CD4-positive, alpha-beta T cell (primary cell): ENCODE data around the gene MACROD2. TPM values are rescaled to one million over a fixed set of nuclear protein-coding genes. Genes with fewer than 3 reads are reported as not detected.

Experiments
- ATAC-seq: fragments of 200-7000 bp; cut with Tn5 transposase; one replicate; pipeline ENCODE4 v1.10.0; 2022; ENCODE audit warnings: mild to moderate bottlenecking; ENCODE audit not compliant: poor library complexity
- CTCF ChIA-PET: fragments of 350-600 bp; sonication (Branson Sonifier 250); formaldehyde crosslinking; loops from one replicate; lab custom pipeline; 2021; ENCODE audit warnings: antibody characterized with exemption, inconsistent platforms; lab: Charles Lee
- POLR2A ChIA-PET: fragments of 350-600 bp; sonication (Branson Sonifier 250); formaldehyde crosslinking; loops from one replicate; lab custom pipeline; 2021; ENCODE audit warnings: antibody characterized with exemption, inconsistent platforms; lab: Charles Lee
- DNase-seq, 14 experiments: peaks; one replicate each; pipeline ENCODE4 v3.0.0-alpha.2; 2013 to 2020; ENCODE audit warnings: mixed read lengths in 2 of 14
- H3K27ac ChIP-seq, 2 donors: one replicate each; pipeline versions ENCODE4 v1.5.1 to v1.7.0; 2013; ENCODE audit warnings: low read length in 2 of 2, low read depth in 1 of 2, mild to moderate bottlenecking in 1 of 2
- H3K27me3 ChIP-seq, 2 experiments: 1 replicate in 1 of 2; 2 replicates in 1 of 2; pipeline versions ENCODE4 v1.6.1 to v1.7.0; 2013; ENCODE audit warnings: low read length in 2 of 2, control low read depth in 1 of 2, mild to moderate bottlenecking in 1 of 2, moderate library complexity in 1 of 2; ENCODE audit not compliant: insufficient read depth in 2 of 2, control insufficient read depth in 1 of 2
- H3K36me3 ChIP-seq: one replicate; pipeline ENCODE4 v1.6.1; 2013; ENCODE audit warnings: low read length, control low read depth; ENCODE audit not compliant: insufficient read depth
- H3K4me1 ChIP-seq: one replicate; pipeline ENCODE4 v1.6.1; 2013; ENCODE audit warnings: low read length, control low read depth; ENCODE audit not compliant: insufficient read depth
- H3K4me3 ChIP-seq: one replicate; pipeline ENCODE4 v1.5.1; 2013; ENCODE audit warnings: mild to moderate bottlenecking, low read length, moderate library complexity
- H3K9me3 ChIP-seq, 2 experiments: 1 replicate in 1 of 2; 2 replicates in 1 of 2; pipeline versions ENCODE4 v1.6.1 to v1.7.0; 2013; ENCODE audit warnings: low read length in 2 of 2, mild to moderate bottlenecking in 2 of 2, control low read depth in 1 of 2, moderate library complexity in 1 of 2; ENCODE audit not compliant: control insufficient read depth in 1 of 2, insufficient read depth in 1 of 2
- H3K27ac Mint-ChIP-seq: one replicate; pipeline ENCODE4 v1.8.0; 2020; ENCODE audit warnings: mixed read lengths
- H3K27me3 Mint-ChIP-seq: one replicate; pipeline ENCODE4 v1.8.0; 2021; ENCODE audit warnings: mixed read lengths
- H3K36me3 Mint-ChIP-seq: one replicate; pipeline ENCODE4 v1.8.0; 2021; ENCODE audit warnings: low read depth, mixed read lengths
- H3K4me1 Mint-ChIP-seq: one replicate; pipeline ENCODE4 v1.8.0; 2021; ENCODE audit warnings: low read depth, mixed read lengths
- H3K4me3 Mint-ChIP-seq: one replicate; pipeline ENCODE4 v1.8.0; 2020; ENCODE audit warnings: mild to moderate bottlenecking, mixed read lengths
- H3K9me3 Mint-ChIP-seq: one replicate; pipeline ENCODE4 v1.8.0; 2020; ENCODE audit warnings: mixed read lengths
- intact Hi-C, 2 experiments: fragments of 100-400 bp; cut with DNase I in 1 of 2; cut with micrococcal nuclease in 1 of 2; formaldehyde crosslinking; loops; one replicate each; pipeline versions ENCODE4 v1.15.1 to v1.9.0; 2023 to 2025; cut with DNase I, micrococcal nuclease
- total RNA-seq, 174 experiments: library from RNA in 2 of 174; stranded (reverse) in 2 of 174; gene quantifications; one replicate each; pipeline ENCODE4 v1.2.3 and lab custom pipeline; 2021 to 2026
- TF ChIP-seq, protein P1 (sequence below): fragments of 200-600 bp; IDR thresholded peaks from one replicate; pipeline ENCODE4 v1.8.0; 2022; ENCODE audit warnings: antibody characterized with exemption, mild to moderate bottlenecking

Gene MACROD2
- total RNA-seq, 2 experiments from 2014 or later, result not detected

DNA sequence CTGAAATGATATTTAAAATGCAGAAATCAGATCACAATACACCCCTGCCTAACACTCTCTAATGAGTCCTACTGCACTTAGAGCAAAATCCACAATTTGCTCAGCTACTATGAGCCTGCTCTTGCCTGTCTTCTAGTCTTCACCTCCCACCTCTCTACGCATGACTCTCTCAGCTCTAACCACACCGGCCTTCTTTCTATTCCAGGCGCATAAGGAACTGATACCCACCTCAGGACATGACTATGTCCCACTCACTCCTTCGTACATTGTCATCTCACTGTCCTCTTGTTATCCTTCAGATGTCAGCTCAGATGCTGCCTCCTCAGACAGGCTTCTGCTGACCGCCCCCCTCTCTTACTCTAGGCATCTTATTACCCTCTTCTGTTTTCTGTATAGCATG is 543.1 kb downstream of the MACROD2 start:
- H3K4me1 Mint-ChIP-seq, result no peaks in the 10 kb centered on the region
- intact Hi-C loops, result loop anchor here in 1 of 2 experiments (10.0 kb wide), 1 partner anchor 64 kb away; no protein-coding TSS in a partner anchor
- H3K9me3 ChIP-seq, result no peaks in the 10 kb centered on the region
- DNase-seq (no peak), ATAC-seq (no peak)
- POLR2A ChIA-PET, result no interaction called here
- H3K36me3 Mint-ChIP-seq, result no peaks in the 10 kb centered on the region
- H3K27me3 Mint-ChIP-seq, result no peaks in the 10 kb centered on the region
- TF ChIP-seq, protein P1, sequence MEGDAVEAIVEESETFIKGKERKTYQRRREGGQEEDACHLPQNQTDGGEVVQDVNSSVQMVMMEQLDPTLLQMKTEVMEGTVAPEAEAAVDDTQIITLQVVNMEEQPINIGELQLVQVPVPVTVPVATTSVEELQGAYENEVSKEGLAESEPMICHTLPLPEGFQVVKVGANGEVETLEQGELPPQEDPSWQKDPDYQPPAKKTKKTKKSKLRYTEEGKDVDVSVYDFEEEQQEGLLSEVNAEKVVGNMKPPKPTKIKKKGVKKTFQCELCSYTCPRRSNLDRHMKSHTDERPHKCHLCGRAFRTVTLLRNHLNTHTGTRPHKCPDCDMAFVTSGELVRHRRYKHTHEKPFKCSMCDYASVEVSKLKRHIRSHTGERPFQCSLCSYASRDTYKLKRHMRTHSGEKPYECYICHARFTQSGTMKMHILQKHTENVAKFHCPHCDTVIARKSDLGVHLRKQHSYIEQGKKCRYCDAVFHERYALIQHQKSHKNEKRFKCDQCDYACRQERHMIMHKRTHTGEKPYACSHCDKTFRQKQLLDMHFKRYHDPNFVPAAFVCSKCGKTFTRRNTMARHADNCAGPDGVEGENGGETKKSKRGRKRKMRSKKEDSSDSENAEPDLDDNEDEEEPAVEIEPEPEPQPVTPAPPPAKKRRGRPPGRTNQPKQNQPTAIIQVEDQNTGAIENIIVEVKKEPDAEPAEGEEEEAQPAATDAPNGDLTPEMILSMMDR, result no peak
- no peak overlapping the region for H3K27ac ChIP-seq
- CTCF ChIA-PET, result no interaction called here
- no peak overlapping the region for H3K27ac Mint-ChIP-seq
- H3K4me1 ChIP-seq, result no peaks in the 10 kb centered on the region
- no peaks in the 10 kb centered on the region for H3K36me3 ChIP-seq
- H3K9me3 Mint-ChIP-seq, result peaks cover 6% of the 10 kb centered on the region
- H3K4me3 Mint-ChIP-seq, result no peak overlapping the region
- H3K4me3 ChIP-seq, result no peak overlapping the region
- H3K27me3 ChIP-seq, result no peaks in the 10 kb centered on the region

DNA sequence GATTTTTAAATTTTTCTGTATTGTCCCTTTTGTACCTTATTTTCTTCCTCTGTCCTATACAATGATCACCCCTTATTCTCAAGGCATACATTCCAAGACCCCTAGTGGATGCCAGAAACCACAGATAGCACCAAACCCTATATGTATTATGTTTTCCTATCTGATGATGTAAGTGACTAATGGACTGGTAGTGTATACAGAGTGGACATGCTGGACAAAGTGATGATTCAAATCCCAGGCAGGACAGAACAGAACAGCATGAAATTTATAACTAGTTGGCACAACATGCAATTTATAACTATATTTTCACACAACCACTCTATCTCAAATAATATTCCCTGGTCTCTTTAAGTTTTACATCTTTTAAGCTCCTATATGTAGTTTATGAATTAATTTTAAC is 547.7 kb downstream of the MACROD2 start:
- no peaks in the 10 kb centered on the region for H3K36me3 Mint-ChIP-seq

DNA sequence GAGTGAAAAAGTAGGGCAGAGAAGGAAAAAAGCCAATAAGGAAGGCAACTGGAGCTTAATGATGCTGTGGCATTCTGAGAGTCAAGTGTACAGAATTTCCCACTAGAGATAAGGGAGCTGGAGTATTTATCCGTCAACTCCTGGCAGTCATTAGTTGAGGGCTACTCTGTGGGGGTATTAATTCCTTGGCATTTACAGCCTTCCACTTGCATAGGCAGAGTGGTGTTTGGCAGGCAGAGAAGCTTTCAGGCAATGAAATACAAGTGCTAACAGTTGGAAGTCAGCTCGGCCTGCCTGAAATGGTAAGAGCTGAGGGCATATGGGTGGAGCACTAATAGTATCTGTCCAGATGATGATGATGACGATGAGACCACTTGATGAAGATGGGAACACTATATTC is 549.4 kb downstream of the MACROD2 start:
- Histone ChIP-seq H3K4me1 (no peaks in the 10 kb centered on the region), H3K36me3 (no peaks in the 10 kb centered on the region), H3K9me3 (no peaks in the 10 kb centered on the region), H3K27me3 (no peaks in the 10 kb centered on the region), H3K27ac (no peak overlapping the region), H3K4me3 (no peak overlapping the region)
- Mint-ChIP-seq H3K9me3 (peaks cover 8% of the 10 kb centered on the region), H3K4me1 (no peaks in the 10 kb centered on the region), H3K27me3 (no peaks in the 10 kb centered on the region), H3K27ac (no peak overlapping the region), H3K36me3 (no peaks in the 10 kb centered on the region), H3K4me3 (no peak overlapping the region)
- intact Hi-C loops, result no loop called here
- TF ChIP-seq, protein P1, result no peak
- ATAC-seq (no peak), DNase-seq (no peak)
- ChIA-PET CTCF (no interaction called here), POLR2A (no interaction called here)

More for the DNA sequence above, 547.7 kb downstream of the MACROD2 start:
- Histone ChIP-seq H3K27ac (no peak overlapping the region), H3K4me1 (no peaks in the 10 kb centered on the region), H3K36me3 (no peaks in the 10 kb centered on the region), H3K9me3 (no peaks in the 10 kb centered on the region), H3K4me3 (no peak overlapping the region), H3K27me3 (no peaks in the 10 kb centered on the region)
- no peaks in the 10 kb centered on the region for H3K27me3 Mint-ChIP-seq
- TF ChIP-seq, protein P1, result no peak
- H3K9me3 Mint-ChIP-seq, result peaks cover 14% of the 10 kb centered on the region
- H3K4me3 Mint-ChIP-seq, result no peak overlapping the region
- ATAC-seq (no peak), DNase-seq (no peak)
- CTCF ChIA-PET, result no interaction called here
- no peaks in the 10 kb centered on the region for H3K4me1 Mint-ChIP-seq
- no peak overlapping the region for H3K27ac Mint-ChIP-seq
- POLR2A ChIA-PET, result no interaction called here
- intact Hi-C loops, result no loop called here
